HepG2 (cell line): ENCODE results near the gene PFAS. TPM values are rescaled to one million over a fixed set of nuclear protein-coding genes. Genes with fewer than 3 reads are reported as not detected.
A peak's percentile ranks its signal among the peaks of the same experiment; 100 is the strongest.

Experiments used
- ATF1 ChIP-seq: IDR thresholded peaks from 2 replicates; pipeline ENCODE4 v1.6.1; 2016; ENCODE audit warnings: mild to moderate bottlenecking, control low read depth
- CEBPB ChIP-seq: IDR thresholded peaks from 2 replicates; pipeline ENCODE4 v1.6.1; 2011; ENCODE audit warnings: low read depth, low read length, improper control_type of control experiment, borderline replicate concordance
- CEBPG ChIP-seq: IDR thresholded peaks from 2 replicates; pipeline ENCODE4 v1.6.1; 2016
- GTF3A ChIP-seq: sonication (generic); formaldehyde crosslinking; conservative IDR thresholded peaks from 2 replicates; pipeline ENCODE4 v1.4.0; 2020; ENCODE audit warnings: mild to moderate bottlenecking, missing genetic modification reagents
- HCFC1 ChIP-seq: fragments of 150-350 bp; IDR thresholded peaks from 2 replicates; pipeline ENCODE4 v1.6.1; 2014; ENCODE audit warnings: low read depth, low read length
- HDAC6 ChIP-seq: fragments of 200-600 bp; sonication (generic); IDR thresholded peaks from 2 replicates; pipeline ENCODE4 v1.7.0; 2017; ENCODE audit warnings: mild to moderate bottlenecking, antibody characterized with exemption, low read length, low read depth
- HMG20B ChIP-seq: conservative IDR thresholded peaks from 2 replicates; pipeline ENCODE4 v1.6.1; 2016; ENCODE audit warnings: missing genetic modification reagents, missing compliant biosample characterization
- KDM5A ChIP-seq: fragments of 200-600 bp; sonication (generic); IDR thresholded peaks from 2 replicates; pipeline ENCODE4 v1.7.0; 2018; ENCODE audit warnings: antibody characterized with exemption, mild to moderate bottlenecking, low read length, borderline replicate concordance
- MED8 ChIP-seq: sonication (generic); formaldehyde crosslinking; IDR thresholded peaks from 2 replicates; pipeline ENCODE4 v1.8.1; 2023; ENCODE audit warnings: mild to moderate bottlenecking, missing genetic modification reagents; ENCODE audit not compliant: insufficient replicate concordance
- NKX3-1 ChIP-seq: sonication (generic); formaldehyde crosslinking; IDR thresholded peaks from 2 replicates; pipeline ENCODE4 v1.5.0; 2020; ENCODE audit warnings: missing genetic modification reagents
- REPIN1 ChIP-seq: sonication (generic); formaldehyde crosslinking; IDR thresholded peaks from 2 replicates; pipeline ENCODE4 v1.8.0; 2022; ENCODE audit warnings: missing genetic modification reagents, low read depth, mild to moderate bottlenecking, borderline replicate concordance
- SCMH1 ChIP-seq: sonication (generic); formaldehyde crosslinking; IDR thresholded peaks from 2 replicates; pipeline ENCODE4 v1.9.0; 2021; ENCODE audit warnings: missing genetic modification reagents, mild to moderate bottlenecking, borderline replicate concordance
- SNAI1 ChIP-seq: sonication (generic); formaldehyde crosslinking; IDR thresholded peaks from 2 replicates; pipeline ENCODE4 v1.5.0; 2020; ENCODE audit warnings: mild to moderate bottlenecking, missing genetic modification reagents, borderline replicate concordance
- TRIM24 ChIP-seq: sonication (generic); formaldehyde crosslinking; IDR thresholded peaks from 2 replicates; pipeline ENCODE4 v1.8.0; 2022; ENCODE audit warnings: mild to moderate bottlenecking, missing genetic modification reagents
- ZBTB20 ChIP-seq: sonication (generic); formaldehyde crosslinking; IDR thresholded peaks from 2 replicates; pipeline ENCODE4 v1.8.1; 2023; ENCODE audit warnings: missing genetic modification reagents, low read depth, mild to moderate bottlenecking, borderline replicate concordance
- ZNF205 ChIP-seq: IDR thresholded peaks from 2 replicates; pipeline ENCODE4 v1.6.1; 2018; ENCODE audit warnings: missing biosample characterization, missing genetic modification reagents
- ZNF552 ChIP-seq: sonication (generic); formaldehyde crosslinking; IDR thresholded peaks from 2 replicates; pipeline ENCODE4 v1.9.0; 2022; ENCODE audit warnings: missing genetic modification reagents, mild to moderate bottlenecking, borderline replicate concordance
- ZNF556 ChIP-seq: sonication (generic); formaldehyde crosslinking; IDR thresholded peaks from 2 replicates; pipeline ENCODE4 v1.4.0; 2020; ENCODE audit warnings: mild to moderate bottlenecking, missing genetic modification reagents, borderline replicate concordance
- ZNF576 ChIP-seq: sonication (generic); formaldehyde crosslinking; IDR thresholded peaks from 2 replicates; pipeline ENCODE4 v1.4.0; 2020; ENCODE audit warnings: mild to moderate bottlenecking, missing genetic modification reagents
- ZNF605 ChIP-seq: sonication (generic); formaldehyde crosslinking; IDR thresholded peaks from 2 replicates; pipeline ENCODE4 v1.8.0; 2022; ENCODE audit warnings: mild to moderate bottlenecking, missing genetic modification reagents
- ZNF772 ChIP-seq: sonication (generic); formaldehyde crosslinking; IDR thresholded peaks from 2 replicates; pipeline ENCODE4 v1.5.0; 2020; ENCODE audit warnings: mild to moderate bottlenecking, missing genetic modification reagents
- polyA plus RNA-seq, 8 experiments: library from polyadenylated mRNA; depleted of rRNA in 3 of 8; stranded (reverse) in 7 of 8; unstranded in 1 of 8; fragments of >200 nt; fragmentation: Illumina TruSeq in 4 of 8; extraction: Trizol in 4 of 8; gene quantifications; 2 replicates each; pipeline versions ENCODE4 v1.2.1 to v1.2.3, GENCODE V29; 2011 to 2016; ENCODE audit warnings: low read depth in 4 of 8, missing spikeins in 1 of 8, mixed read lengths in 1 of 8; ENCODE audit not compliant: insufficient read depth in 1 of 8
- total RNA-seq, 5 experiments: library from RNA; depleted of rRNA; stranded (reverse); fragments of >200 nt; fragmentation: Illumina TruSeq; extraction: Trizol; gene quantifications; 2 replicates each; pipeline ENCODE4 v1.2.3, GENCODE V29; 2016; ENCODE audit warnings: low read depth in 1 of 5
- TF ChIP-seq, protein P1 (sequence below): sonication (generic); formaldehyde crosslinking; IDR thresholded peaks from 2 replicates; pipeline ENCODE4 v1.4.0; 2020; ENCODE audit warnings: missing genetic modification reagents, low read depth, mild to moderate bottlenecking, borderline replicate concordance
- TF ChIP-seq, protein P2 (sequence below): sonication (generic); formaldehyde crosslinking; IDR thresholded peaks from 2 replicates; pipeline ENCODE4 v1.4.0; 2020; ENCODE audit warnings: missing genetic modification reagents, borderline replicate concordance
- TF ChIP-seq, protein P3 (sequence below): sonication (generic); formaldehyde crosslinking; IDR thresholded peaks from 2 replicates; pipeline ENCODE4 v1.4.0; 2020; ENCODE audit warnings: mild to moderate bottlenecking, missing genetic modification reagents, borderline replicate concordance

The PFAS gene
- total and polyA plus RNA-seq, 2 of the 13 experiments (the other 11 are each of a cell fraction or from before 2014, with no cell fraction given), result 49.4 to 58.2 TPM

DNA sequence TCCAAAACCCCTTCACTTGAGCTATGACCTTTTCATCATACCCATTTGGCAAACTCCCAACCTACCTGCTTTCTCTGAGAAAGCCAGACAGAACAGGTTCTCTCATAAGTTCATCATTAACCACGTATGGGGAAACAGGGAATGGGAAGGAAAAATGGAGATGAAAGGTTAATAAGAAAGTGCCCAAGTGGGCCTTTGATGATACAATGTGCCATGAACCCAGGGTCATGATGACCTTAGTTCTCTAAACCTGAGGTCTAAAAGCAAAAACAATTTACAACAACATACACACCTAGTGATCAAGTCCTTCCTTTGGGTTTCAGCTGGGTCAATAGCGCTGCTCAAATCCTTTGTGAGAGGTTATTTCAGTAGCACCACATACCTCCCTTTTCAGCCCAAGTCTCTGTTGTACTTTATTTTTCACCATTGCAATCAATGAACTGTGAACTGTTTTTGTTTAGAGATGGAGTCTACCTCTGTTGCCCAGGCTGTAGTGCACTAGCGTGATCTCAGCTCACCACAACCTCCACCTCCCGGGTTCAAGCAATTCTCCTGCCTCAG, 24.9 kb downstream of the PFAS start (continued):
- TF ChIP-seq, protein P1, sequence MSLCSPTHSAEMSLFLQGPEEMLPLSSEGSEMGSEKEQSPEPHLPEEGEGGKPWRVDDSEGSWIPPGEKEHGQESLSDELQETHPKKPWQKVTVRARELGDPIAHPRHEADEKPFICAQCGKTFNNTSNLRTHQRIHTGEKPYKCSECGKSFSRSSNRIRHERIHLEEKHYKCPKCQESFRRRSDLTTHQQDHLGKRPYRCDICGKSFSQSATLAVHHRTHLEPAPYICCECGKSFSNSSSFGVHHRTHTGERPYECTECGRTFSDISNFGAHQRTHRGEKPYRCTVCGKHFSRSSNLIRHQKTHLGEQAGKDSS (CRISPR knock-in tag), result no peak
- TF ChIP-seq ZNF552 (CRISPR knock-in tag), result no peak
- 0 out of 2 replicates have a peak, but pooled peaks have one; percentile 24 for TF ChIP-seq HMG20B (CRISPR knock-in tag)
- TF ChIP-seq TRIM24, result no peak
- TF ChIP-seq ZNF205, result no peak
- TF ChIP-seq ZNF556 (CRISPR knock-in tag), result no peak
- TF ChIP-seq NKX3-1, result 0 out of 2 replicates have a peak, but pooled peaks have one; percentile 59
- TF ChIP-seq CEBPB, result peak; percentile 28; the same call in 1 of the 2 replicates
- TF ChIP-seq SCMH1 (CRISPR knock-in tag), result no peak
- no peak for TF ChIP-seq SNAI1 (CRISPR knock-in tag)
- no peak for TF ChIP-seq MED8 (CRISPR knock-in tag)
- TF ChIP-seq ATF1, result peak; percentile 53; the same call in 1 of the 2 replicates
- TF ChIP-seq KDM5A, result no peak; the same call in 1 of the 2 replicates
- TF ChIP-seq REPIN1 (CRISPR knock-in tag), result peak; percentile 50; the same call in 1 of the 2 replicates
- peak; percentile 19; the same call in 1 of the 2 replicates for TF ChIP-seq ZNF772 (CRISPR knock-in tag)
- no peak for TF ChIP-seq HDAC6
- TF ChIP-seq, protein P2, sequence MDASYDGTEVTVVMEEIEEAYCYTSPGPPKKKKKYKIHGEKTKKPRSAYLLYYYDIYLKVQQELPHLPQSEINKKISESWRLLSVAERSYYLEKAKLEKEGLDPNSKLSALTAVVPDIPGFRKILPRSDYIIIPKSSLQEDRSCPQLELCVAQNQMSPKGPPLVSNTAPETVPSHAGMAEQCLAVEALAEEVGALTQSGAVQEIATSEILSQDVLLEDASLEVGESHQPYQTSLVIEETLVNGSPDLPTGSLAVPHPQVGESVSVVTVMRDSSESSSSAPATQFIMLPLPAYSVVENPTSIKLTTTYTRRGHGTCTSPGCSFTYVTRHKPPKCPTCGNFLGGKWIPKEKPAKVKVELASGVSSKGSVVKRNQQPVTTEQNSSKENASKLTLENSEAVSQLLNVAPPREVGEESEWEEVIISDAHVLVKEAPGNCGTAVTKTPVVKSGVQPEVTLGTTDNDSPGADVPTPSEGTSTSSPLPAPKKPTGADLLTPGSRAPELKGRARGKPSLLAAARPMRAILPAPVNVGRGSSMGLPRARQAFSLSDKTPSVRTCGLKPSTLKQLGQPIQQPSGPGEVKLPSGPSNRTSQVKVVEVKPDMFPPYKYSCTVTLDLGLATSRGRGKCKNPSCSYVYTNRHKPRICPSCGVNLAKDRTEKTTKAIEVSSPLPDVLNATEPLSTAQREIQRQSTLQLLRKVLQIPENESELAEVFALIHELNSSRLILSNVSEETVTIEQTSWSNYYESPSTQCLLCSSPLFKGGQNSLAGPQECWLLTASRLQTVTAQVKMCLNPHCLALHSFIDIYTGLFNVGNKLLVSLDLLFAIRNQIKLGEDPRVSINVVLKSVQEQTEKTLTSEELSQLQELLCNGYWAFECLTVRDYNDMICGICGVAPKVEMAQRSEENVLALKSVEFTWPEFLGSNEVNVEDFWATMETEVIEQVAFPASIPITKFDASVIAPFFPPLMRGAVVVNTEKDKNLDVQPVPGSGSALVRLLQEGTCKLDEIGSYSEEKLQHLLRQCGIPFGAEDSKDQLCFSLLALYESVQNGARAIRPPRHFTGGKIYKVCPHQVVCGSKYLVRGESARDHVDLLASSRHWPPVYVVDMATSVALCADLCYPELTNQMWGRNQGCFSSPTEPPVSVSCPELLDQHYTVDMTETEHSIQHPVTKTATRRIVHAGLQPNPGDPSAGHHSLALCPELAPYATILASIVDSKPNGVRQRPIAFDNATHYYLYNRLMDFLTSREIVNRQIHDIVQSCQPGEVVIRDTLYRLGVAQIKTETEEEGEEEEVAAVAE (CRISPR knock-in tag), result no peak
- no peak for TF ChIP-seq HCFC1
- no peak for TF ChIP-seq ZNF576 (CRISPR knock-in tag)
- TF ChIP-seq CEBPG, result peak; percentile 75
- no peak for TF ChIP-seq ZNF605 (CRISPR knock-in tag)
- TF ChIP-seq GTF3A (CRISPR knock-in tag), result no peak
- TF ChIP-seq, protein P3, sequence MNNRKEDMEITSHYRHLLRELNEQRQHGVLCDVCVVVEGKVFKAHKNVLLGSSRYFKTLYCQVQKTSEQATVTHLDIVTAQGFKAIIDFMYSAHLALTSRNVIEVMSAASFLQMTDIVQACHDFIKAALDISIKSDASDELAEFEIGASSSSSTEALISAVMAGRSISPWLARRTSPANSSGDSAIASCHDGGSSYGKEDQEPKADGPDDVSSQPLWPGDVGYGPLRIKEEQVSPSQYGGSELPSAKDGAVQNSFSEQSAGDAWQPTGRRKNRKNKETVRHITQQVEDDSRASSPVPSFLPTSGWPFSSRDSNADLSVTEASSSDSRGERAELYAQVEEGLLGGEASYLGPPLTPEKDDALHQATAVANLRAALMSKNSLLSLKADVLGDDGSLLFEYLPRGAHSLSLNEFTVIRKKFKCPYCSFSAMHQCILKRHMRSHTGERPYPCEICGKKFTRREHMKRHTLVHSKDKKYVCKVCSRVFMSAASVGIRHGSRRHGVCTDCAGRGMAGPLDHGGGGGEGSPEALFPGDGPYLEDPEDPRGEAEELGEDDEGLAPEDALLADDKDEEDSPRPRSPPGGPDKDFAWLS (CRISPR knock-in tag), result no peak
- TF ChIP-seq ZBTB20 (CRISPR knock-in tag), result peak; percentile 31; the same call in 1 of the 2 replicates
